HL-60 (cell line): ENCODE results near the gene BAHCC1.

Source experiments
- POLR2AphosphoS5 ChIP-seq: IDR thresholded peaks from 2 replicates; pipeline ENCODE4 v1.6.1; 2012; ENCODE audit warnings: low read depth
- REST ChIP-seq: IDR thresholded peaks from 2 replicates; pipeline ENCODE4 v1.6.1; 2012; ENCODE audit warnings: low read depth; ENCODE audit not compliant: insufficient replicate concordance

DNA sequence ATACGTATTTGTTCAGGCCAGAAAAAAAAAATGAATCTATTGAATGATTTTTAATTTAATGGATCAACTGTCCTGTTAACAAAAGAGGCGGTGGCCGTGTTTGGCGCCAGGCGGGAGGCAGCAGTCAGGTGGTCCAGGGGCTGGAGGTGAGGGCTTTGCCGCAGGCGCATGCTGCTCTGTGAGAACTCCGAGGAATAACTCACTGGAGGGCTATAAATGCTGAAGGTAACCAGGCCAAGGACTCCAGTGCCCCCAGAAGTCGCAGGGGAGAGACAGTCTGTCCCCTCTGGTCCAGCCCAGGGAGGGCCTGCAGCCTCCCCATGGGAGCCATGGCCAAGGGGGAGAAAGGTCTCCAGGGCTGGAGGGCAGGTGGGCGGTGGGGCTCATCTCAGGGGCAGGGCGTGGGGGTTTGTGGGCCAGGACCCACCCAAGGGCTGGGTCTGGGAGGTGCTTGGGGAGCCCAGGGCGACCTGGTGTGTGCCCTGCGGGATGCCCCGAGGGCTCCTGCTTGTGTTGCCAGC is 7.1 kb upstream of the BAHCC1 start:
- TF ChIP-seq POLR2AphosphoS5 (no peak), REST (no peak)
